ENCODE results near the gene DAAM1. TPM values are rescaled to one million over a fixed set of nuclear protein-coding genes. Genes with fewer than 3 reads are reported as not detected.

Gene DAAM1
- total RNA-seq, 4 donors from 2014 or later = 13.5 to 72.7 (median 46.2) TPM

DNA sequence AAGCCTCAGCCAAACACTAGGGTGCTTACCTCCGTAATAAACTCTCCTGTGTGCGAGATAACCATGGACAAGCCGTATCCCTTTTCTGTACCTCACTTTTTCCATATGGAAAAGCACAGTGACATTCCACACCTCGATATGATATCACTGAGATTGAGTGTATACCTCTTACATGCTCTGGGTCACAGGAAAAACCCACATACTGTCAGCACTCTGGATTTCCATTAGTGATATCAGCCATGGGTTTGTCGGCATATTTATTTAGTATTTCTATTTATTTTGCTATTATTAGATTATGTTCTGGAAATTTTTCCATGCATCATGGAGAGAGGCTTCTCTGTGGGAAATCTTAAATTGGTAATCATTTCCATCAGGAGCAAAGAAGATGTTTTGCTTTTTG, 28.0 kb upstream of the DAAM1 start:
- Histone ChIP-seq H3K9me3 (no peaks in the 10 kb centered on the region), H3K4me3 (no peak overlapping the region), H3K27me3 (no peaks in the 10 kb centered on the region), H3K36me3 (no peaks in the 10 kb centered on the region), H3K4me1 (no peaks in the 10 kb centered on the region), H3K27ac (no peak overlapping the region)
- DNase-seq = no peak
- intact Hi-C loops (cut with DNase I; ENCODE audit: low total_unique reads) = no loop called here
- TF ChIP-seq, protein P1, sequence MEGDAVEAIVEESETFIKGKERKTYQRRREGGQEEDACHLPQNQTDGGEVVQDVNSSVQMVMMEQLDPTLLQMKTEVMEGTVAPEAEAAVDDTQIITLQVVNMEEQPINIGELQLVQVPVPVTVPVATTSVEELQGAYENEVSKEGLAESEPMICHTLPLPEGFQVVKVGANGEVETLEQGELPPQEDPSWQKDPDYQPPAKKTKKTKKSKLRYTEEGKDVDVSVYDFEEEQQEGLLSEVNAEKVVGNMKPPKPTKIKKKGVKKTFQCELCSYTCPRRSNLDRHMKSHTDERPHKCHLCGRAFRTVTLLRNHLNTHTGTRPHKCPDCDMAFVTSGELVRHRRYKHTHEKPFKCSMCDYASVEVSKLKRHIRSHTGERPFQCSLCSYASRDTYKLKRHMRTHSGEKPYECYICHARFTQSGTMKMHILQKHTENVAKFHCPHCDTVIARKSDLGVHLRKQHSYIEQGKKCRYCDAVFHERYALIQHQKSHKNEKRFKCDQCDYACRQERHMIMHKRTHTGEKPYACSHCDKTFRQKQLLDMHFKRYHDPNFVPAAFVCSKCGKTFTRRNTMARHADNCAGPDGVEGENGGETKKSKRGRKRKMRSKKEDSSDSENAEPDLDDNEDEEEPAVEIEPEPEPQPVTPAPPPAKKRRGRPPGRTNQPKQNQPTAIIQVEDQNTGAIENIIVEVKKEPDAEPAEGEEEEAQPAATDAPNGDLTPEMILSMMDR (IDR thresholded peaks at IDR 0.05) = no peak
- no peak for TF ChIP-seq POLR2A (IDR thresholded peaks at IDR 0.05)

DNA sequence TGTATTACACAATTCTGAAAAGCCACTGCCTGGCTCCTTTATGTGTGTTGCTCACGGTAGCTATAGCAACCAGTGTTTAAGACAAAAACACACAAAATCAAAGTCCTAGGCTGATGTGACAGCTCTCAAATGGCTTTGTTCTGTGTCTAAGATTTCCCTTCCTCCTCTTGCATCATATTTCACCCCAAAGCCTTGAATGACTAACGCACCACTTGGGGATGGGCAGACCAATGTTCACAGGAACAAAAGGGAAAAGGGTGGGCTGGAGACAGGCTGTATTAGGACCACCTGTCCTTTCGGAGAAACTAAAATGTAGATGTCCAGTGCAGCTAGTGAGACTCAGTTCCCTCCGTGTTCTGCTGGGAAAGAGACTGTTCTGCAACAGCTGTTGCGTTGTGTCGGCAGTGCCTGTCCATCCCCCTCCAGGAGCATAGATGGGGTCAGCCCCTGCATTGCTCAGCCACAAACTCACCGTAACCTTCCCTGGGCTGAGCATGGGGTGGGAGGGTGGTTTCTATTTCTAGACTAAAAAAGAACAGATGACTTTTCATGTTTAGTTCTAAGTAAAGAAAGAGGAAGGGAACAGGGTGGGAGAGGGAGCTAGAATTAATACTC, 26.8 kb upstream of the DAAM1 start:
- Histone ChIP-seq H3K36me3 (no peaks in the 10 kb centered on the region), H3K9me3 (no peaks in the 10 kb centered on the region), H3K4me3 (no peak overlapping the region), H3K27ac (peak overlapping the region; percentile 38 to 53), H3K27me3 (no peaks in the 10 kb centered on the region), H3K4me1 (no peaks in the 10 kb centered on the region)
- intact Hi-C loops (cut with DNase I; ENCODE audit: low total_unique reads) = no loop called here
- DNase-seq = peak; percentile 20 to 59
- TF ChIP-seq POLR2A (IDR thresholded peaks at IDR 0.05) = no peak
- TF ChIP-seq, protein P1 (IDR thresholded peaks at IDR 0.05) = no peak

DNA sequence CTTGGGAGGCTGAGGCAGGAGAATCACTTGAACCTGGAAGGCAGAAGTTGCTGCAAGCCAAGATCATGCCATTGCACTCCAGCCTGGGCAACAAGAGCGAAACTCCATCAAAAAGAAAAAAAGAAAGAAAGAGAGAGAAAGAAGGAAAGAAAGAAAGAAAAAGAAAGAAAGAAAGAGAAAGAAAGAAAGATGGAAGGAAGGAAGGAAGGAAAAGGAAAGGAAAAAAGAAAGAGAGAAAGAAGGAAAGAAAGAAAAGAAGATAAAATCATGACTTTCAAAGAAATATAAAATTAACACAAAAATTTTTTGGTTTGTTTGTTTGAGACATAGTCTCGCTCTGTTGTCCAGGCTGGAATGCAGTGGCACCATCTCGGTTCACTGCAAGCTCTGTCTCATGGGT, 22.2 kb upstream of the DAAM1 start:
- no peak for DNase-seq
- H3K27ac ChIP-seq = no peak overlapping the region
- no peaks in the 10 kb centered on the region for H3K27me3 ChIP-seq
- no peak overlapping the region for H3K4me3 ChIP-seq
- intact Hi-C loops (cut with DNase I; ENCODE audit: low total_unique reads) = no loop called here
- H3K4me1 ChIP-seq = no peaks in the 10 kb centered on the region
- no peaks in the 10 kb centered on the region for H3K36me3 ChIP-seq
- no peak for TF ChIP-seq POLR2A (IDR thresholded peaks at IDR 0.05)
- TF ChIP-seq, protein P1 (IDR thresholded peaks at IDR 0.05) = no peak
- no peaks in the 10 kb centered on the region for H3K9me3 ChIP-seq

DNA sequence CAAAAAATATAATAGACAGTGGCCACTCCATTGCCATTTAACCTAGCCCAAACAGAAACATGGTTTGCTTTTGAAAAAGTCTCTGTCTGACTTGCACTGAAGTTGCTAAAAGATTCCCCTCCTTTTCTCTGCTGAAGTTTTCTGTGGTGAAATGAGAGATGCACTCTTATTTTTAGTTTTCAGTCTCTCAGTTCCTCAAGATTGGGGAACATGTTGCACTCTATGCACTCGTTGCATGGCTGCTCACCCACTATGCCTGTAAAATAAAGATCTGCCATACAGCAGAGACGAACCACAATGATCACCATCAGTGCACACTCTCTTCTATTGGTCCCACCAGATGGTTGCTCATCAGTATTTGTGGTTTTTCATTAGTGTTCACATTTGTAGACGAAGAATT, 13.1 kb upstream of the DAAM1 start:
- Histone ChIP-seq H3K36me3 (no peaks in the 10 kb centered on the region), H3K4me3 (no peak overlapping the region), H3K4me1 (no peaks in the 10 kb centered on the region), H3K9me3 (no peaks in the 10 kb centered on the region), H3K27me3 (no peaks in the 10 kb centered on the region), H3K27ac (no peak overlapping the region)
- intact Hi-C loops (cut with DNase I; ENCODE audit: low total_unique reads) = no loop called here
- TF ChIP-seq, protein P1 (IDR thresholded peaks at IDR 0.05) = no peak
- TF ChIP-seq POLR2A (IDR thresholded peaks at IDR 0.05) = no peak
- no peak for DNase-seq

DNA sequence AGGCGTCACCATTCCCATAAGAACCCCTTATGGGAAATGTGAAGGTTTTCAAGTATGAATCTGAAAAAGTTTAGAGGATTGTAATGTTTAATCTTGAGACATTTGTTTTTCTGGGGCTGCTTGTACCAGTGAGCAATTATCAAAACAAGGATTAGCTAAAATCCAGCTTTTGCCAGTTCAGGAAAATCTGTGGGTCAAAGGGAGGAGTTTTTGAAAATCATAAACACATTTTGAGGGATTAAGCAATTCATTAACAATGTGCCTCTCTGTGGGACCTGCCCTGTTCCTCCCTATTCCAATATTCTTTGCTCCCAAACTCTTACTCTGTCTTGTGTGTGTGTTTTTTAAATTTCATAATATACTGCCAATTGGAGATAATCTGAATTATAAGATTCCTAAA, 11.7 kb upstream of the DAAM1 start:
- no peak for DNase-seq
- no peak overlapping the region for H3K4me3 ChIP-seq
- no peaks in the 10 kb centered on the region for H3K4me1 ChIP-seq
- TF ChIP-seq, protein P1 (IDR thresholded peaks at IDR 0.05) = no peak
- no peak for TF ChIP-seq POLR2A (IDR thresholded peaks at IDR 0.05)
- no peaks in the 10 kb centered on the region for H3K36me3 ChIP-seq
- intact Hi-C loops (cut with DNase I; ENCODE audit: low total_unique reads) = no loop called here
- no peaks in the 10 kb centered on the region for H3K27me3 ChIP-seq
- H3K9me3 ChIP-seq = no peaks in the 10 kb centered on the region
- no peak overlapping the region for H3K27ac ChIP-seq

All from uterus (tissue), 4 donors.